HG03095 (cell line): Measurements from ENCODE around the gene SDE2.
A peak's percentile ranks its signal among the peaks of the same experiment; 100 is the strongest.
"Not testable (repeated sequence)": the region's sequence is repeated elsewhere in the genome, so short reads cannot be mapped to it uniquely, and the experiment has no call there.

Source experiments
- ATAC-seq: cut with Tn5 transposase; IDR thresholded peaks from one replicate; pipeline ENCODE4 v1.9.1; 2021; ENCODE audit warnings: moderate library complexity; ENCODE audit not compliant: unreplicated experiment

The SDE2 gene

DNA sequence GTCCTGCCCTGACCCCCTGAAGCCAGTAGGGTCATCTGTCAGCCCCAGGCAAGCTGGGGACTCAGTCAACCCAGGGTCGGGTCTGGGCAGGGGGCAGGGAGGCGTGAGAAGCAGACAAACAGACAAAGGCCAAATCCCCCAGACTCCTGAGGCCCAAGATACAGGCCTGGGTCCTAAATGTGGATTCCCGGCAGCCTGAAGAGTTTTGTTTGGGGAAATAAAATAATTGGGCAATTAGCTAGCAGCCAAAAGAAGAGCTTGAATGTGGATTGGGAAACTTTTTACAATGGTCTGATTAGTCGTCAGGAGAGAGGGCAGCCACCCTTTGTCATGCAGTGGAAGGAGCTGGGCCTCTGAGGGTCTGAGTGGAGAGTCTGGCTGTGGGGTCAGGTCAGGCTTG lies 53.6 kb downstream of the SDE2 start:
- ATAC-seq = no peak

DNA sequence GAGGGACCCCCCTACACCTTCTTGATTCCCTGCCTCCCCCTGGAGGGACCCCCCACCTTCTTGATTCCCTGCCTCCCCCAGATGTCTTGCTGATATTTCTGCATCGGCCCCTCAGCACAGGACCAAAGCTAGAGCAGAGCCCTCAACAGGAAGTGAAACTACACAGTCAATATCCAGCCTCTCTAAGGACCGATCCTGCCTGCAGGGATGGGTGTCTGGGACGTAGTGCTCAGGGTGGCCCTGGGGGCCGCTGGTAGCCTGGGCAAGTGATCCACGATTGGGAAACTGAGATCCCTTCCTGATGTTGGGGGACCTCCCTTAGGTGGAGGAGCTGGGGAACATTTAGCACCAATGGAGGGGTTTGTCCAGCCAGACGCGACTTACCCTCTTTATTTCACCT lies 54.2 kb downstream of the SDE2 start:
- no peak for ATAC-seq

DNA sequence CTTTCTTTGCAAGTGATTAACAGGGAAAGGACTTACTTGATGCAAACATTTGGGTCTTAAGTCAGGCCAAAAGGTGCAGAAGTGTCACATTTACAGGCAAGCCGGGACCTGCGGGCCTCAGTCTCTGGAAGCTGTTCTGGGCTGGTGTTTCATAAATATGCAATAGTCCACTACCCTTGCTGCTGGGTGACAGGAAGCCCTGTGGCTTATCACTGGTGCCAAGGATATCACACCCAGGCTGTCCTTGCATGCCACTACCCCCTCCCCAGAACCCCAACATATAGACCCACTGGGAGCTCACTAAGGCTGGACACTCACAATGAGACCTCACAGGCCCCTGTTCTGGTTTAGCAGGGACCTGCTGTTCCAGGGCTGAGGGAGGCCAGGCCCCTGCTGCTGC lies 54.8 kb downstream of the SDE2 start:
- no peak for ATAC-seq

GRCh38 chr1:225943582-225943981 lies 55.6 kb downstream of the SDE2 start:
- ATAC-seq = no peak

DNA sequence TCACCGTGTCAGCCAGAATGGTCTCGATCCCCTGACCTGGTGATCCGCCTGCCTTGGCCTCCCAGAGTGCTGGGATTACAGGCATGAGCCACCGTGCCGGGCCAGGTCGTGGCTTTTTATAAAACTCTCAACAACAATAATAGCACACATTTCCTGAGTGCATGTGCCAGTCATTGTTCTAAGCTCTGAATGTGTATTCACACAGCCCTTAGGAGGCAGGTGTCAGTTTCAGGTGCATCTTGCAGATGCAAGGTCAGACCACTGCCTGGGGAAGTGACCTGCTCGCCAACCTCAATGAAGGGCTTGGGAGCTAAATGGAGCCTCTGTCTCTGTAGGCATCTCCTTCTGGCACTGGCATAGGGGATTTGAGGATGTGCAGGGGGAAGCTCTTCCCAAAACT lies 56.6 kb downstream of the SDE2 start:
- peak; percentile 81 for ATAC-seq

DNA sequence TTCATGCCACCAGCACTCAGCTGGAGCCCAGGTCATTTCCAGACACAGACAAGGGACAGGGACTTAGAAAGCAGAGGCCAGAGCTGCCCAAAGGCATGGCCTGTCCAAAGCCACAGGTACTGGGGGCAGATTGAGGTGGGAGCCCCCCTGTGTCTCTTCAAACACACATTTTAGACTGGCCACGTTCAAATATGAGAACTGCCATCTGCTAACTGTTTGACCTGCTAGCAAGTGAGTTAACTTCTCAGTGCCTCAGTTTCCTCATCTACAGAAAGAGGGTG lies 57.3 kb downstream of the SDE2 start:
- ATAC-seq = no peak

DNA sequence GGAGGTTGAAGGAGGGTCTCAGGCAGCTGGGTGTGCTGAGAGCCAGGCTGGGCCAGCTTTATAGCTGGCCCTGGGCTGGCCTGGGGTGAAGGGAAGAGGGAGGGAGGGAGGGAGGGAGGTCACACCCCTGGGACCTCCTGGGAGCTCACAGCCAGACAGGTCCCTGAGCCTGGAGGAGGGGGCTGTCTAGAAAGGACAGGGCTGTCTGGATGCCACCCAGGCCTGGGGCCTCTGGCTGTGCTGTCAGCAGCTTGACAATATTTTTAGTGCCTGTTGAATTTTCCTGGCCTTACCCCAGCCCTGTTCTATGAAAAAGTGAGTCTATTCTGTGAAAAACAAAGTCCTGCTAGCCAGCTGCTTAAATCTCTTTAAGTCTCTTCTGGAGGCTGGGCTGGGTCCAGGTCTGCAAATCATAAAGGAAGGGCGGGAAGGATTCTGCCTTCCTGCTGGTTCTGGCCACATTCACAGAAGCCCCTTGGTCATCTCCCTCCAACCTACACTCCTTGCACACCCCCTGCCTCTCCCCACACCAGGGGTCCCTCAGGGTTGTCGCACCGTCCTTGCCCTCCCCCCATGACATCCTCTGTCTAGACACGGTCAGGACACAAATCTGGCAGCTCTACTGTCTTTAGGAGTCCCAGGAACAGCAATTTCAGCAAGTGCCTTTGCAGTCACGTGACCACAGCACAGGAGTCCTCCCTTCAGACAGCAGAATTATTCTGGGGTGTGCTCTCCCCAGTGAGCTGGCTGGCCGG lies 57.8 kb downstream of the SDE2 start, which contains the start of gene LEFTY2:
LEFTY2 (minus strand) TSS at position 34 of the 755 bp plus-strand sequence. CDS start 80 bp downstream, outside the sequence.
- no peak for ATAC-seq

DNA sequence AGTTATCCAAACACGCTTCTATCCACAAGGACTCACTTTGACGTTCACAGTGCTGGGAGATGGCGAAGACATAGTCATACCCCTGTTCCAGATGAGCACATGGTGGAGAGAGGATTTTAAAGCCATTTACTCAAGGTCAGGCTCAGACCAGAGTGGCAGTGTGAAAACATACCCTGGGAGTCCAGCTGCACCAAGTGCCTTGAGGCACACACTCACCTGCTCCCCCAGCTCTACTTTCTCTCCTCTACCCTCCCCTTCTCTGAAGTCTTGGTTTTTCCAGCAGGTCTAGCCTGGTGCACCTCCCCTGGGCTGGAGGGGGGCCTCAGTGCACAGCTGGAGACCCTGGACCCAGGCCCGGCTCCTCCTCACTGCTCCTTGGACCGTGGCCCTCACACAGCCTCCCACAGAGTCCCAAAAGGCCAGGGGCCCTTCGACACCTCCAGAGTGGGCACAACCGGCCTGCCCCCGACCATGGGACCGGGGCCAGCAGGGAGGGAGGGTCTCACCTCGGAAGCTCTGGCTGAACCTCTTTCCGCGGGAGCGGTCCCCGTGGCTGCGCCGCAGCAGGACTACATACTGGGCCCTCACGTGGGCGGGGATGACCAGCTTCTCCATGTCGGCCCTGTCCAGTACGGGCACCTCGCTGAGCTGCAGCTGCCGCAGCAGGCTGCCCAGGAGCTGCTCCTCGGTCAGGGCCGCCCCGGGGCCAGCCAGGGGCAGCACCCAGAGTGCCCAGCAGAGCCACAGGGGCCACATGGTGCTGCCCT lies 58.6 kb downstream of the SDE2 start:
- ATAC-seq = no peak

DNA sequence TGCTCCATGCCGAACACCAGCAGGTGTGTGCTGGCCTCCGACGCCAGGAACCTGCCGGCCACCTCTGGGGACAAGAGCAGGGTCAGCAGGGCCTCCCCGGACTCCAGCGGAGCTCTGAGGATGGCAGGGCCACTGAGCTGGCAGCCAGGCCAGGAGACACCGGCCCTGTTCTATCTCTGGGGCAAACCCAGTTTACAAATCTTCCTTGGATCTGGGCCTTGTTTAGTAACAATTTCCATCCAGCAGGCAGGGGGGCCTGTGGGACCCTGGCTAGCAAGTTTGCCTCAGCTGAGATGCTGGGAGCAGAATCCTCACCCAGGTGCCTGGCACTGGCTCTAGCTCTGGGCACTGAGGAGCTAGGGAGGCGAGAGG lies 59.2 kb downstream of the SDE2 start:
- not testable (repeated sequence) for ATAC-seq

GRCh38 chr1:225939097-225939938 lies 59.8 kb downstream of the SDE2 start:
- not testable (repeated sequence) for ATAC-seq

GRCh38 chr1:225937048-225937968 lies 61.8 kb downstream of the SDE2 start:
- ATAC-seq = no peak

- no peak for ATAC-seq
Observed at GRCh38 chr1:225936523-225936922, 62.6 kb downstream of the SDE2 start.

DNA sequence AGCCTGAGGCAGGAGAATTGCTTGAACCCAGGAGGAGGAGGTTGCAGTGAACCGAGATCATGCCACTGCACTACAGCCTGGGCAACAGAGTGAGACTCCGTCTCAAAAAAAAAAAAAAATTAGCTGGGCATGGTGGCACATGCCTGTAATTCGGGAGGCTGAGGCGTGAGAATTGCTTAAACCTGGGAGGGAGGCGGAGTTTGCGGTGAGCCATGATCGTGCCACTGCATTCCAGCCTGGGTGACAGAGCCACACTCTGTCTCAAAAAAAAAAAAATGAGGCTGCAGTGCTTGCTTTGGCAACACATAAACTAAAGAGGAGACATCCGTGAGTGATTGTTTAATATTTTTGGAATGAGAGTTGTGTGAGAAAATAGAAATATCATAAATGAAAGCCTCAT lies 63.1 kb downstream of the SDE2 start:
- ATAC-seq = not testable (repeated sequence)

DNA sequence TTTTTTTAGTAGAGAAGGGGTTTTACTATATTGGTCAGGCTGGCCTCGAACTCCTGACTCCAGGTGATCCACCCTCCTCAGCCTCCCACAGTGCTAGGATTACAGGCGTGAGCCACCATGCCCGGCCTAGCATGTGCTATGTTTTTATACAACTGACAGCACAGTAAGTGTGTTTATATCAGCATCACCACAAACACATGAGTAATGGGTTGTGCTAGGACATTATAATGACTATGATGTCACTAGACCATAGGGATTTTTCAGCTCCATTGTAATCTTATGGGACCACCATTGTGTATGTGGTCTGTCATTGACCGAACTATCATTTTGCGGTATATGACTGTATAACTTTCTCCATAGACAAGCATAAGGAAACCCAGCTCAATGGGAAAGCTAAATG lies 64.4 kb downstream of the SDE2 start:
- ATAC-seq = no peak

DNA sequence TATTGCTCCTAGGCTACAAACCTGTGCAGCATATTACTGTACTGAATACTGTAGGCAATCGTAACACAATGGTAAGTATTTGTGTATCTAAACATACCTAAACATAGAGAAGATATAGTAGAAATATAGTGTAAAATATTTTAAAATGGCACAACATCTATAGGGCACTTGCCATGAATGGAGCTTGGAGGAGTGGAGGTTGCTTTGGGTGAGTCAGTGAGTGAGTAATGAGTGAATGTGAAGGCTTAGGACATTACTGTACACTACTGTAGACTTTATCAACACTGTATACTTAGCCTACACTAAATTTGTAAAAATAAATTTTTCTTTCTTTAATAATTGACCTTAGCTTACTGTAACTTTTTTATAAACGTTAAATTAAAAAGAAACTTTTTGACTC lies 66.1 kb downstream of the SDE2 start:
- no peak for ATAC-seq
